Osteocyte (in vitro differentiated cells): ENCODE results near the gene SCRT2. TPM values are rescaled to one million over a fixed set of nuclear protein-coding genes. Genes with fewer than 3 reads are reported as not detected.

ENCODE experiments used
- DNase-seq: peaks from one replicate; pipeline ENCODE4 v3.0.0; 2021; ENCODE audit warnings: mixed read lengths; ENCODE audit not compliant: unreplicated experiment; ENCODE audit errors: extremely low spot score
- H3K27ac Mint-ChIP-seq: one replicate; pipeline ENCODE4 v1.8.0; 2021; ENCODE audit warnings: mild to moderate bottlenecking, mixed read lengths; ENCODE audit not compliant: unreplicated experiment
- H3K27me3 Mint-ChIP-seq: one replicate; pipeline ENCODE4 v1.8.0; 2021; ENCODE audit warnings: mixed read lengths; ENCODE audit not compliant: unreplicated experiment
- H3K36me3 Mint-ChIP-seq: one replicate; pipeline ENCODE4 v1.8.0; 2021; ENCODE audit warnings: mixed read lengths; ENCODE audit not compliant: unreplicated experiment
- H3K4me1 Mint-ChIP-seq: one replicate; pipeline ENCODE4 v1.8.0; 2021; ENCODE audit warnings: mixed read lengths; ENCODE audit not compliant: unreplicated experiment
- H3K4me3 Mint-ChIP-seq: one replicate; pipeline ENCODE4 v1.8.0; 2021; ENCODE audit warnings: mild to moderate bottlenecking, moderate library complexity, mixed read lengths; ENCODE audit not compliant: unreplicated experiment
- H3K9me3 Mint-ChIP-seq: one replicate; pipeline ENCODE4 v1.8.0; 2021; ENCODE audit warnings: mixed read lengths; ENCODE audit not compliant: unreplicated experiment
- total RNA-seq: library from RNA; stranded (reverse); gene quantifications from 2 replicates; pipeline ENCODE4 v1.2.1, GENCODE V29; 2021
- TF ChIP-seq, protein P1 (sequence below): fragments of 200-600 bp; sonication (generic); IDR thresholded peaks from 2 replicates; pipeline ENCODE4 v1.5.0; 2021; ENCODE audit warnings: antibody characterized with exemption, mild to moderate bottlenecking, moderate library complexity

Gene SCRT2
- total RNA-seq, 1 donor from 2014 or later = not detected

DNA sequence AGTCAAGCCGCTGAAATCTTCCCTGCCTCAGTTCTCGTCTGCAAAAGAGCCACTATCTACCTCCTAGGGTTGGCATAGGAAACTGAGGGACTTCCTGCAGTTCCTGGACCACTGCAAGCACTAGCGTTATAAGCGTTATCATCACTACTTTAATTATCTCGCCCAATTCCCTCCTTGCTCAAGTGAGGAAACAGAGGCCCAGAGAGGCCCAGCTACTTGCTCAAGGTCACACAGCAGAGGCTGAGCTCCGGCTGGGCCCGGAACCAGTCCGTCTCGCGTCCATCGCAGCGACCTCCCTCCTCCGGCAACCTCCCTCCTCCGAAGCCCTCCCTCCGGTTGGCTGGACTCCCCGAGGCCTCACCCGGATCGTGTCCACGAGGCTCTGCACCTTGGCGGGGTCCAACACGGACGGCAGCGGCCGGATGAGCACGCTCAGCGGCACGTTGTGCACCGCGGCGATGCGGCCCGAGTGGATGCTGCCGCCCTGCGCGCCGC lies 22.9 kb downstream of the SCRT2 start:
- H3K36me3 Mint-ChIP-seq = peaks cover 23% of the 10 kb centered on the region
- peaks cover 20% of the 10 kb centered on the region for H3K4me1 Mint-ChIP-seq
- DNase-seq = no peak
- no peaks in the 10 kb centered on the region for H3K9me3 Mint-ChIP-seq
- H3K4me3 Mint-ChIP-seq = peak overlapping the region; percentile 75
- H3K27me3 Mint-ChIP-seq = peaks cover 2% of the 10 kb centered on the region
- peak overlapping the region; percentile 72 for H3K27ac Mint-ChIP-seq
- TF ChIP-seq, protein P1, sequence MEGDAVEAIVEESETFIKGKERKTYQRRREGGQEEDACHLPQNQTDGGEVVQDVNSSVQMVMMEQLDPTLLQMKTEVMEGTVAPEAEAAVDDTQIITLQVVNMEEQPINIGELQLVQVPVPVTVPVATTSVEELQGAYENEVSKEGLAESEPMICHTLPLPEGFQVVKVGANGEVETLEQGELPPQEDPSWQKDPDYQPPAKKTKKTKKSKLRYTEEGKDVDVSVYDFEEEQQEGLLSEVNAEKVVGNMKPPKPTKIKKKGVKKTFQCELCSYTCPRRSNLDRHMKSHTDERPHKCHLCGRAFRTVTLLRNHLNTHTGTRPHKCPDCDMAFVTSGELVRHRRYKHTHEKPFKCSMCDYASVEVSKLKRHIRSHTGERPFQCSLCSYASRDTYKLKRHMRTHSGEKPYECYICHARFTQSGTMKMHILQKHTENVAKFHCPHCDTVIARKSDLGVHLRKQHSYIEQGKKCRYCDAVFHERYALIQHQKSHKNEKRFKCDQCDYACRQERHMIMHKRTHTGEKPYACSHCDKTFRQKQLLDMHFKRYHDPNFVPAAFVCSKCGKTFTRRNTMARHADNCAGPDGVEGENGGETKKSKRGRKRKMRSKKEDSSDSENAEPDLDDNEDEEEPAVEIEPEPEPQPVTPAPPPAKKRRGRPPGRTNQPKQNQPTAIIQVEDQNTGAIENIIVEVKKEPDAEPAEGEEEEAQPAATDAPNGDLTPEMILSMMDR = no peak

DNA sequence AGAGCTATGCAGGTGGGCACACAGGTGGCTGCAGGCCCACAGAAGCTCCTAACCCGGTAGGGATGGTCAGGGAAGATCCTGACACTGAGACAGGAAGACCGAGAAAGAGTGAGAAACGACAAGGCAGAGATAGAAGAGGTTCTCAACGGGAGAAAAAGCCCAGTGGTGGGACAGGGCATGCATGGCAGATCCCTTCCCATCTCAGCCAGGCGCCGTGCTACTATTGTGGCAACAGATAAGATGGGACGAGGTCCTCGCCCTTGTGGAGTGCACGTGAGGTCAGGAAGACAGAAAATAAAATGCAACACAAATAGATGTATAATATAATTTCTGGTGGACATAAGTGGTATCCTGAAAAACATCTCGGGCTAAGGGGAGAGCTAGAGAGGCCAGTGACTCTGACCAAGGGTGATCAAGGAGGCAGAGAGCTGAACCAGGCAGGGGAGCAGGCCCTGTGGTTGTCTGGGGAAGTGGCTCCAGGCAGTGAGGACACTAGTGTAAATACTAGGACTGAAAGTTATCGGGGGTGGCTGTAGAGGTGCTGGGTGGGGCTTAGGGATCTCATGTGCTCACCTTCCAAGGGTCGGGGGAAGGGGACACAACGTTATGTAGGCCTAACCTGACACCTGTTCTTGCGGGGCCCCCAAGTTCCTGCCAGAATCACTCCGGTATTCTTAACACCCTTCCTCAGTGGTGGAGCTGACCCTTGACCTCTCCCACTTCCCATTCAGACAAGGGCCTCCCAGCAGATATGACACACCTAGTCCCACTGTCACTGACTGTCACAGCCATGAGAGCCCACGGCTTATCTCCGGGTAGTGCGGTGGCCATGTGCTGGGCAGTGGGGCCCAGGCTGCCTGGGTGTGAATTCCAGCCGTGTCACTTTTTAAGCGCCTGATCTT lies 23.6 kb downstream of the SCRT2 start:
- Mint-ChIP-seq H3K4me1 (peaks cover 20% of the 10 kb centered on the region), H3K36me3 (peaks cover 30% of the 10 kb centered on the region)

DNA sequence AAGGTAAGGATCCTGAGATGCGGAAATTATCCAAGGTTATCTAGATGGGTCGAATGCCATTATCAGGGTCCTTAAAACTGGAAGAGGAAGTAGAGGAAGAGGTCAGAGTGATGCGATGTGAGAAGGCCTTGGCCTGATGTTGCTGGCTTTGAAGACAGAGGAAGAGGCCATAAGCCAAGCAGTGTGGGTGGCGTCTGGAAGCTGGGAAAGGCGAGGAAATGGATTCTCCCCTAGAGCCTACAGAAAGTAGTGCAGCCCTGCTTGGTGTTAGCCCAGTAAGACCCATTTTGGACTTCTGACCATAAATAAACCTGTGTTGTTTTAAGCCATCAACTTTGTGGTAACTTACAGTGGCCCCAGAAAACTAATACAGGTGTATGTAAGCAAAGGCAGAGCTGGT lies 24.6 kb downstream of the SCRT2 start:
- peak overlapping the region; percentile 57 for H3K27ac Mint-ChIP-seq
- H3K27me3 Mint-ChIP-seq = no peaks in the 10 kb centered on the region
- peaks cover 23% of the 10 kb centered on the region for H3K4me1 Mint-ChIP-seq
- H3K36me3 Mint-ChIP-seq = peaks cover 30% of the 10 kb centered on the region
- TF ChIP-seq, protein P1 = peak; percentile 10
- H3K9me3 Mint-ChIP-seq = no peaks in the 10 kb centered on the region
- H3K4me3 Mint-ChIP-seq = peak overlapping the region; percentile 75
- no peak for DNase-seq

More for the DNA sequence above, 23.6 kb downstream of the SCRT2 start:
- Mint-ChIP-seq H3K9me3 (no peaks in the 10 kb centered on the region), H3K27me3 (no peaks in the 10 kb centered on the region), H3K4me3 (peak overlapping the region; percentile 75), H3K27ac (peak overlapping the region; percentile 72)
- DNase-seq = no peak
- TF ChIP-seq, protein P1 = no peak

DNA sequence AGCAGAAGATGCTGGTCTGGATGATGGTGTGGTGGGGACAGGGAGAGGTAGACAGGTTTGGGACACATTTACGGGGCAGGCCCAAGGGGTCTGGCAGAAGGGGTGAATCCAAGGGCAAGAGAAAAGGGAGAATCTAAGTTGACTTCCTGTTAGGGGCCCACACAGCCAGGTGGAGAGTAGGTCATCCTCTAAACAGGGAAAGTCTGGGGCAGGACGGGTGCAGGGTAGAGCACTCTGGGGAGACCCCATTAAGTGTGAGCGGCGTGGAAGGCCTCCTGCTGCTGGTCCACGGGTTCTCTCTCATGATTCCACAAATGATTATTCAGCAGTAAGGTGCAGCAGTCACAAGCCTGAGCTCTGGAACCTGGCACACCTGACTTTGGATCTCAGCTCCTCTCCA lies 25.3 kb downstream of the SCRT2 start:
- no peaks in the 10 kb centered on the region for H3K9me3 Mint-ChIP-seq
- no peak overlapping the region for H3K4me3 Mint-ChIP-seq
- no peaks in the 10 kb centered on the region for H3K27me3 Mint-ChIP-seq
- peaks cover 23% of the 10 kb centered on the region for H3K4me1 Mint-ChIP-seq
- H3K36me3 Mint-ChIP-seq = peaks cover 30% of the 10 kb centered on the region
- DNase-seq = no peak
- no peak overlapping the region for H3K27ac Mint-ChIP-seq
- TF ChIP-seq, protein P1 = no peak

DNA sequence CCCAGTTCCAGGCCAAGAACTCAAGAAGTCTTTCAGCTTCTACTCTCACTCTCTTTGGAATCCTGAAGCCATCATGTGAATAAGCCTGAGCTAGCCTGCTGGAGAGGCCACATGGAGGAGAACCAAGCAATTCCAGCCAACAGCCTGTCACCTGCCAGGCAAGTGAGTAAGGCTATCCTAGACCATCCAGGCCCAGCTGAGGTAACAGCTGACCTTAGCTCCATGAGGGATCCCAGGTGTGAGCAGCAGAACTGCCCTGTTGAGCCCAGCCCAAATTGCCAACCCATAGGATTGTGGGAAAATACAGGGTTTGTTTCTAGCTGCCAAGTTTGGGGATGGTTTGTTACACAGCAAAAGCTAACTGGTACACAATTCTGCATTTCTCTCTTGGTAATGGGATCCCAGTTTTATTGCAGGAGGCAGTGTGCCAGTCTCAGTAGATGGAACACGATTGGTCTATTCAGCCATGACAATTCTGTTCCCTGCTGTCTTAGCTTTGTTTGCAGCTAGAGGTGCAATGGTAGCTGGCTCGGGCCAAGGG lies 28.1 kb downstream of the SCRT2 start:
- peaks cover 30% of the 10 kb centered on the region for H3K36me3 Mint-ChIP-seq
- DNase-seq = no peak
- H3K4me3 Mint-ChIP-seq = no peak overlapping the region
- H3K27me3 Mint-ChIP-seq = no peaks in the 10 kb centered on the region
- H3K27ac Mint-ChIP-seq = no peak overlapping the region
- no peaks in the 10 kb centered on the region for H3K9me3 Mint-ChIP-seq
- peaks cover 17% of the 10 kb centered on the region for H3K4me1 Mint-ChIP-seq
- TF ChIP-seq, protein P1 = no peak
